SHP77 treated with DMSO at 0.1 percent for 48 hours (cell line): ENCODE measurements around the gene RPL18A.

ENCODE experiments used
- DNase-seq: peaks from one replicate; lab custom pipeline; 2025; lab: John Stamatoyannopoulos, UW

The RPL18A gene

GRCh38 chr19:17910791-17911360, 51.2 kb downstream of the RPL18A start:
- no peak for DNase-seq
